HS-27A (cell line): ENCODE results near the gene SLC18A3.

Source experiments
- DNase-seq: peaks from one replicate; pipeline ENCODE4 v3.0.0-alpha.2; 2012; ENCODE audit warnings: low read depth, missing footprints

Gene SLC18A3

GRCh38 chr10:49611816-49612512 is 1.9 kb downstream of the SLC18A3 start:
- no peak for DNase-seq

GRCh38 chr10:49612513-49613164 is 2.5 kb downstream of the SLC18A3 start:
- no peak for DNase-seq

- no peak for DNase-seq
Observed at GRCh38 chr10:49613165-49613881, 3.2 kb downstream of the SLC18A3 start.

GRCh38 chr10:49613882-49614241 is 3.8 kb downstream of the SLC18A3 start, which contains the start of gene CHAT:
Gene CHAT (plus strand): TSS chr10:49614037. CDS start chr10:49614190, 153 bp downstream.
- no peak for DNase-seq

- DNase-seq: no peak
Observed at GRCh38 chr10:49614242-49615198, 4.4 kb downstream of the SLC18A3 start.

- DNase-seq: no peak
Observed at GRCh38 chr10:49615213-49615612, 5.1 kb downstream of the SLC18A3 start.

- DNase-seq: no peak
Observed at GRCh38 chr10:49615721-49616120, 5.6 kb downstream of the SLC18A3 start.

GRCh38 chr10:49616421-49617101 is 6.5 kb downstream of the SLC18A3 start:
- no peak for DNase-seq

GRCh38 chr10:49617121-49618020 is 7.3 kb downstream of the SLC18A3 start:
- DNase-seq: no peak

- no peak for DNase-seq
Observed at GRCh38 chr10:49618821-49619220, 8.7 kb downstream of the SLC18A3 start.

GRCh38 chr10:49619613-49620012 is 9.5 kb downstream of the SLC18A3 start:
- no peak for DNase-seq

- DNase-seq: no peak
Observed at GRCh38 chr10:49620286-49620810, 10.2 kb downstream of the SLC18A3 start.

- DNase-seq: no peak
Observed at GRCh38 chr10:49620841-49621378, 10.8 kb downstream of the SLC18A3 start.

- DNase-seq: no peak
Observed at GRCh38 chr10:49621561-49621960, 11.5 kb downstream of the SLC18A3 start.

- no peak for DNase-seq
Observed at GRCh38 chr10:49622426-49623425, 12.6 kb downstream of the SLC18A3 start.

- no peak for DNase-seq
Observed at GRCh38 chr10:49624629-49625028, 14.5 kb downstream of the SLC18A3 start.

GRCh38 chr10:49625411-49625810 is 15.3 kb downstream of the SLC18A3 start:
- no peak for DNase-seq

- DNase-seq: no peak
Observed at GRCh38 chr10:49627038-49627437, 16.9 kb downstream of the SLC18A3 start.
